Thyroid gland (tissue), 4 donors: ENCODE results near the gene SLC2A9. TPM values are rescaled to one million over a fixed set of nuclear protein-coding genes. Genes with fewer than 3 reads are reported as not detected.

Experiments used
- DNase-seq, 2 donors: peaks; one replicate each; pipeline ENCODE4 v3.0.0-alpha.2; 2019
- H3K27ac ChIP-seq, 3 donors: fragments of 200-600 bp; sonication (generic); 1 replicate in 2 of 3; 2 replicates in 1 of 3; pipeline ENCODE4 v1.5.1; 2016 to 2019; ENCODE audit warnings: mild to moderate bottlenecking in 1 of 3, moderate library complexity in 1 of 3
- H3K27me3 ChIP-seq: fragments of 200-600 bp; sonication (generic); one replicate; pipeline ENCODE4 v1.5.1; 2019
- H3K36me3 ChIP-seq, 2 donors: fragments of 200-600 bp; sonication (generic); one replicate each; pipeline ENCODE4 v1.5.1; 2016 to 2019
- H3K4me1 ChIP-seq, 2 donors: fragments of 200-600 bp; sonication (generic); one replicate each; pipeline ENCODE4 v1.5.1; 2017 to 2019
- H3K4me3 ChIP-seq, 3 donors: fragments of 200-600 bp; sonication (generic); replicated peaks in 1 of 3; 1 replicate in 2 of 3; 2 replicates in 1 of 3; pipeline ENCODE4 v1.5.1; 2016; ENCODE audit warnings: mild to moderate bottlenecking in 1 of 3
- H3K9me3 ChIP-seq: fragments of 200-600 bp; sonication (generic); one replicate; pipeline ENCODE4 v1.5.1; 2017
- CTCF ChIP-seq, 6 experiments: fragments of 200-600 bp in 3 of 6; fragments of 450-650 bp in 3 of 6; sonication (generic) in 3 of 6; IDR thresholded peaks; one replicate each; pipeline ENCODE4 v1.5.1; 2016 to 2019; ENCODE audit warnings: antibody characterized with exemption in 6 of 6, mild to moderate bottlenecking in 2 of 6, inconsistent platforms in 1 of 6, moderate library complexity in 1 of 6
- POLR2A ChIP-seq, 2 donors: fragments of 450-650 bp; IDR thresholded peaks; one replicate each; pipeline ENCODE4 v1.6.1; 2017; ENCODE audit warnings: antibody characterized with exemption in 2 of 2, mild to moderate bottlenecking in 2 of 2, moderate library complexity in 1 of 2
- WGBS, 2 donors: methylation state at CpG; one replicate each; pipeline ENCODE4 v1.1.5; 2017; 5-methylcytosine and 5-hydroxymethylcytosine counted together
- intact Hi-C: fragments of 100-400 bp; cut with DNase I; formaldehyde crosslinking; loops from one replicate; pipeline ENCODE4 v1.15.1; 2023
- total RNA-seq, 4 donors: library from RNA; depleted of rRNA; stranded (reverse); fragments of >200 nt; gene quantifications; one replicate each; pipeline ENCODE4 v1.2.3, GENCODE V29; 2016

SLC2A9 gene
- total RNA-seq, 4 donors from 2014 or later: 5.0 to 21.2 (median 9.2) TPM

DNA sequence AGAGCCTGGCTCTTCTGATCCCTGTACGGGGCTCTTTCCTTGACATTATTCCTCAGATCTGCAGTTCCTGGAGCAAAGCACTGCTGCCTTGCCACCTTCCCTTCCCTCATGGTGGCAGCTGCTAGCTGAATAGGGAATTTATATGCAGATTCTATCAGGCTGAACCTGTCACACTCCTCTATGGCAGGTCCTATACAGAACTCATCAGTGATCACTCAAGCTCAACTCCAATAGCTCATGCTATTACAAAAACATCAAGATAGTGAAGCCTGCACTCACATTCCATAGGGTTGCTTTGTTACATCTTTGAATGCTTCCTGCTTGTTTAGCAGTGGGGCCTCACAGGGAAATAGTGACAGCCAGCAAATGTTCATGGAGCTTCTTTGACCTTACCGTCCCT lies 71.7 kb downstream of the SLC2A9 start:
- WGBS, 2 donors: 58 to 62% methylated on average over 2 of the region's 2 CpGs
- TF ChIP-seq CTCF (IDR thresholded peaks at IDR 0.05): no peak
- no peak for TF ChIP-seq POLR2A (IDR thresholded peaks at IDR 0.05)
- intact Hi-C loops: no loop called here
- Histone ChIP-seq H3K27ac (no peak overlapping the region), H3K36me3 (no peaks in the 10 kb centered on the region), H3K4me1 (no peaks in the 10 kb centered on the region), H3K4me3 (no peak overlapping the region), H3K27me3 (no peaks in the 10 kb centered on the region), H3K9me3 (no peaks in the 10 kb centered on the region)
- no peak for DNase-seq

GRCh38 chr4:9947168-9948062 lies 73.9 kb downstream of the SLC2A9 start:
- intact Hi-C loops: no loop called here
- H3K4me1 ChIP-seq: no peaks in the 10 kb centered on the region

GRCh38 chr4:9946170-9946569 lies 75.1 kb downstream of the SLC2A9 start:
- H3K27me3 ChIP-seq: no peaks in the 10 kb centered on the region
- 87 to 91% methylated on average over 2 of the region's 2 CpGs for WGBS, 2 donors
- DNase-seq: no peak
- no peak for TF ChIP-seq POLR2A (IDR thresholded peaks at IDR 0.05)
- no peak for TF ChIP-seq CTCF (IDR thresholded peaks at IDR 0.05)
- no peak overlapping the region for H3K4me3 ChIP-seq
- no peak overlapping the region for H3K27ac ChIP-seq
- intact Hi-C loops: no loop called here
- H3K36me3 ChIP-seq: no peaks in the 10 kb centered on the region
- H3K9me3 ChIP-seq: no peaks in the 10 kb centered on the region
- H3K4me1 ChIP-seq: no peaks in the 10 kb centered on the region

More at GRCh38 chr4:9947168-9948062, 73.9 kb downstream of the SLC2A9 start:
- H3K27ac ChIP-seq: no peak overlapping the region
- 93 to 95% methylated on average over 10 of the region's 10 CpGs for WGBS, 2 donors
- H3K4me3 ChIP-seq: no peak overlapping the region
- no peak for DNase-seq
- H3K36me3 ChIP-seq: no peaks in the 10 kb centered on the region
- no peaks in the 10 kb centered on the region for H3K27me3 ChIP-seq
- TF ChIP-seq CTCF (IDR thresholded peaks at IDR 0.05) (no peak), POLR2A (IDR thresholded peaks at IDR 0.05) (no peak)
- no peaks in the 10 kb centered on the region for H3K9me3 ChIP-seq

DNA sequence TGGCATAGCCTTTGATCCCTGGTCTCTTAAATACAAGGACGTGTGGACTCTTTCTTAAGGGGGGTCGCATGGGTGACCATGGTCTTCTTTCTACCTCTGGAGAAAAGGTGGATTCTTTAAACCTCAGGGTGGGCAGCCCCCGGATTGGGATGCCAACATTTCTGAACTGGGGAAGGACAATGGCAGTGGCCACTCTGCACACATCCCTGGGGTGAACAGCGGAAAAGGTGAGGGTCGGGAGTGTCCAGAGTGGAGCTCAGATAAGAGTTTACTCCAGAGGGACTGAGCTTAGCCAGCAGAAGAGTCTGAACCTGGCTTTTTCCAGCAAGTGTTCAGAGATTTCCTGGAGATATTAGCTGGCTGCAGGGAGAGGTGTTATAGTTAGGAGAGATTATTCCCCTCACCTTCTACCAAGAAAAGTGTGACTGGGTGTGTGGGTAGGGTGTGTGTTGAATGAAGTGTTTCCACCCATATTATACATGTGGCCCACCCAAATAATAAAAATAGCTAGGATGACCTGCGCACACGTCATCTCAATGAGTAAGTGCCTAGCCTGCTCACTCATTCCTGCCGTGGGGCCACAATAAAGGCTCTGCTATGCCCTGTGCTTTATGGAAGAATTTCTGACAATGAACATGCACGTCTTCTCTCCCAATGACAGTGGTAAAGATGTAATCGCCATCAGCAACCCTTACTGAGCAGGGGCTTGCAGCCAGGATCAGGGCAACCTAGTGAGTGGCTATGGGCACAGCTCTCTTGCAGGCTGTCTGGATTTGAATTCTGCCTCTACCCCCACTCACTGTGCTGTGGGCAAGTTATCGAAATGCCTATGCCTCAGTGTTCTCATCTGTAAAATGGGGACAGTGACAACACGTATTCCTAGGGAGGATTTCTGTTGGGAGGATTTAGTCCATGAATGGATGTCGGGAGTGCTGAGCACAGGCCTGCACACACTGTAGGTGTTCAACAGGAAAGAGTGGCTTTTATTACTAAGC lies 76.6 kb downstream of the SLC2A9 start:
- Histone ChIP-seq H3K27me3 (no peaks in the 10 kb centered on the region), H3K36me3 (no peaks in the 10 kb centered on the region), H3K9me3 (no peaks in the 10 kb centered on the region), H3K4me3 (no peak overlapping the region), H3K4me1 (no peaks in the 10 kb centered on the region), H3K27ac (no peak overlapping the region)
- DNase-seq: no peak
- 91 to 95% methylated on average over 13 of the region's 13 CpGs for WGBS, 2 donors
- intact Hi-C loops: no loop called here
- no peak for TF ChIP-seq CTCF (IDR thresholded peaks at IDR 0.05)
- no peak for TF ChIP-seq POLR2A (IDR thresholded peaks at IDR 0.05)
